ENCODE data around the gene BUB3. TPM values are rescaled to one million over a fixed set of nuclear protein-coding genes. Genes with fewer than 3 reads are reported as not detected.

Gene BUB3
- polyA plus RNA-seq (ENCODE audit: insufficient read length in 10 of 10) = 10 to 100 TPM; 47.3 to 78.5 (median 61.4) TPM
- long read RNA-seq, donor 1, full-length matches to known transcripts = 16 of 45 reads
- long read RNA-seq, donor 1, partial matches to known transcripts = 29 of 45 reads
- long read RNA-seq, donor 1, other reads (novel, unspliced or antisense) = 0 of 45 reads
- long read RNA-seq, donor 2, full-length matches to known transcripts = 14 of 19 reads
- long read RNA-seq, donor 2, partial matches to known transcripts = 5 of 19 reads
- long read RNA-seq, donor 2, other reads (novel, unspliced or antisense) = 0 of 19 reads
- long read RNA-seq, donor 3 = 0 reads
- long read RNA-seq, donor 4, full-length matches to known transcripts = 15 of 15 reads
- long read RNA-seq, donor 4, partial matches to known transcripts = 0 of 15 reads
- long read RNA-seq, donor 4, other reads (novel, unspliced or antisense) = 0 of 15 reads
- long read RNA-seq, donor 5, full-length matches to known transcripts = 26 of 45 reads
- long read RNA-seq, donor 5, partial matches to known transcripts = 19 of 45 reads
- long read RNA-seq, donor 5, other reads (novel, unspliced or antisense) = 0 of 45 reads
- long read RNA-seq, donor 6, full-length matches to known transcripts = 20 of 20 reads
- long read RNA-seq, donor 6, partial matches to known transcripts = 0 of 20 reads
- long read RNA-seq, donor 6, other reads (novel, unspliced or antisense) = 0 of 20 reads
- long read RNA-seq, donor 7, full-length matches to known transcripts = 9 of 38 reads
- long read RNA-seq, donor 7, partial matches to known transcripts = 29 of 38 reads
- long read RNA-seq, donor 7, other reads (novel, unspliced or antisense) = 0 of 38 reads
- long read RNA-seq, donor 8, full-length matches to known transcripts = 18 of 18 reads
- long read RNA-seq, donor 8, partial matches to known transcripts = 0 of 18 reads
- long read RNA-seq, donor 8, other reads (novel, unspliced or antisense) = 0 of 18 reads
- long read RNA-seq, donor 9, full-length matches to known transcripts = 3 of 3 reads
- long read RNA-seq, donor 9, partial matches to known transcripts = 0 of 3 reads
- long read RNA-seq, donor 9, other reads (novel, unspliced or antisense) = 0 of 3 reads

- peak; percentile 100 for DNase-seq
These were observed at the start of gene BUB3 for GRCh38 chr10:123154092-123154710. Gene BUB3 (plus strand): TSS chr10:123154402. CDS start chr10:123154918, 516 bp downstream.

GRCh38 chr10:123109466-123109865 is 44.7 kb upstream of the BUB3 start:
- DNase-seq = no peak

GRCh38 chr10:123117644-123118417 is 36.4 kb upstream of the BUB3 start:
- peak in 1 of 3 donors; percentile 14 for DNase-seq

- no peak for DNase-seq
These were observed 35.1 kb upstream of the BUB3 start for GRCh38 chr10:123119081-123119480.

GRCh38 chr10:123126246-123126645 is 28.0 kb upstream of the BUB3 start:
- DNase-seq = no peak

GRCh38 chr10:123129618-123130271 is 24.5 kb upstream of the BUB3 start:
- DNase-seq = no peak

GRCh38 chr10:123132576-123133477 is 21.4 kb upstream of the BUB3 start:
- DNase-seq = peak; percentile 78 to 94 (median 89)

- peak in 1 of 3 donors; percentile 52 for DNase-seq
These were observed 20.5 kb upstream of the BUB3 start for GRCh38 chr10:123133541-123134342.

- DNase-seq = peak in 1 of 3 donors; percentile 63
These were observed 19.8 kb upstream of the BUB3 start for GRCh38 chr10:123134343-123134914.

- no peak for DNase-seq
These were observed 19.2 kb upstream of the BUB3 start for GRCh38 chr10:123134915-123135414.

- peak in 1 of 3 donors; percentile 64 for DNase-seq
These were observed 18.6 kb upstream of the BUB3 start, which contains the start of gene HMX3 for GRCh38 chr10:123135415-123136141. Gene HMX3 (plus strand): TSS chr10:123135970. CDS start chr10:123136051, 81 bp downstream.

GRCh38 chr10:123136221-123136805 is 17.9 kb upstream of the BUB3 start:
- DNase-seq = no peak

GRCh38 chr10:123136806-123137642 is 17.2 kb upstream of the BUB3 start:
- DNase-seq = peak in 1 of 3 donors; percentile 67

GRCh38 chr10:123139165-123139520 is 15.1 kb upstream of the BUB3 start:
- no peak for DNase-seq

GRCh38 chr10:123139521-123140163 is 14.6 kb upstream of the BUB3 start:
- peak in 1 of 3 donors; percentile 36 for DNase-seq
